Measurements from ENCODE around the gene HAGH. TPM values are rescaled to one million over a fixed set of nuclear protein-coding genes. Genes with fewer than 3 reads are reported as not detected.

Gene HAGH
- total and polyA plus RNA-seq, 9 of the 15 experiments (the other 6 are each of a cell fraction or from before 2014, with no cell fraction given): 0.46 to 35.1 (median 16.8) TPM

DNA sequence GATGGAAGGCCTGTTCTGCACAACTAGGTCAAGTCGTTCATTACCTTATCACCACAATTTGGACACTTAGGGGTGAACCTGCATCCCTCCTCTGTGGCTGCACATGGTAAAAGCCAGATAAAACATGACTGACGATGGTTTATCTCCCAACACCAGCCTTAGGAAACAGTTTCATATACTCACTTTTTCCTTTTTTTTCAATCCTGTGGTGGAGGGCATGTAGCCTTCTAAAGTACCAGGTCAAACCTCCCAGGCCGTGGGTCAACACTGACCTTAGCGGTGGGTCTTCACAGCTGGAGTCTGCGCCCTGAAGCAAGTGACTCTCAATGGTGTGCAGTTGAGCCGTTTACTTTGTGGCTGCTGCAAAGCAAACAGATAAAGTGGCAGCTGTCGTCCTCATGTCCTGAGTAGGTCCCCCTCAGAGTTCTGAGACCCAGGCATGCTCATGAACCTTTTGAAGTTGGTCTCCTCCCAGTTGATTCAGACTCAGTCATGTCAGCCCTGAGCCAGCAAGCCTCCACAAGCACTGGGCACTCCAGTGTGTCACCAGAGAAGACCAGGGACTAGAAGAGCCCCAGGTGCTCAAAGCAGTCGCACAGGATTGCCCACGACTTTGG, 6.3 kb upstream of the HAGH start (continued):
- TF ChIP-seq HDAC2 (IDR thresholded peaks at IDR 0.05): peak; percentile 98
- TF ChIP-seq ZFPM2 (CRISPR knock-in tag; IDR thresholded peaks at IDR 0.05): no peak
- TF ChIP-seq ZNF253 (CRISPR knock-in tag; conservative IDR thresholded peaks at IDR 0.05): no peak
- no peak for TF ChIP-seq SIN3B (IDR thresholded peaks at IDR 0.05; ENCODE audit: low read depth)
- TF ChIP-seq TOE1 (IDR thresholded peaks at IDR 0.05; ENCODE audit: borderline replicate concordance): peak; percentile 77
- TF ChIP-seq TOE1 (CRISPR knock-in tag; IDR thresholded peaks at IDR 0.05; ENCODE audit: borderline replicate concordance, low read depth): no peak; the same call in 1 of the 2 replicates
- no peak for TF ChIP-seq BRCA1 (IDR thresholded peaks at IDR 0.05)
- no peak for TF ChIP-seq BRCA1 (CRISPR knock-in tag; IDR thresholded peaks at IDR 0.05)
- no peak for TF ChIP-seq ZNF134 (CRISPR knock-in tag; conservative IDR thresholded peaks at IDR 0.05)
- no peak for TF ChIP-seq ASH1L (IDR thresholded peaks at IDR 0.05; ENCODE audit: borderline replicate concordance, low read depth, partially characterized antibody)
- peak; percentile 83 for TF ChIP-seq MYNN (IDR thresholded peaks at IDR 0.05)
- no peak for TF ChIP-seq MYNN (CRISPR knock-in tag; IDR thresholded peaks at IDR 0.05)
- no peak for TF ChIP-seq POU5F1 (IDR thresholded peaks at IDR 0.05; ENCODE audit: borderline replicate concordance, low read depth, low read length, partially characterized antibody)
- TF ChIP-seq CEBPB (tag; IDR thresholded peaks at IDR 0.05): no peak
- TF ChIP-seq BRD9 (IDR thresholded peaks at IDR 0.05; ENCODE audit: low read depth, partially characterized antibody): no peak
- TF ChIP-seq TAF9B (IDR thresholded peaks at IDR 0.05; ENCODE audit: partially characterized antibody): peak; percentile 16
- no peak for TF ChIP-seq STAG1 (CRISPR knock-in tag; IDR thresholded peaks at IDR 0.05; ENCODE audit: borderline replicate concordance)
- TF ChIP-seq PCBP2 (IDR thresholded peaks at IDR 0.05; ENCODE audit: low read depth, low read length, poor library complexity, severe bottlenecking): no peak
- peak; percentile 83 for TF ChIP-seq L3MBTL2 (IDR thresholded peaks at IDR 0.05)
- TF ChIP-seq KDM1A (IDR thresholded peaks at IDR 0.05): peak; percentile 99
- TF ChIP-seq ZSCAN32 (CRISPR knock-in tag; IDR thresholded peaks at IDR 0.05): no peak
- TF ChIP-seq BHLHE40 (IDR thresholded peaks at IDR 0.05; ENCODE audit: low read length): peak; percentile 77; the same call in 1 of the 2 replicates
- no peak for TF ChIP-seq SLC30A9 (CRISPR knock-in tag; IDR thresholded peaks at IDR 0.05)
- TF ChIP-seq, protein P1, sequence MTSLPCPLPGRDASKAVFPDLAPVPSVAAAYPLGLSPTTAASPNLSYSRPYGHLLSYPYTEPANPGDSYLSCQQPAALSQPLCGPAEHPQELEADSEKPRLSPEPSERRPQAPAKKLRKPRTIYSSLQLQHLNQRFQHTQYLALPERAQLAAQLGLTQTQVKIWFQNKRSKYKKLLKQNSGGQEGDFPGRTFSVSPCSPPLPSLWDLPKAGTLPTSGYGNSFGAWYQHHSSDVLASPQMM (CRISPR knock-in tag; IDR thresholded peaks at IDR 0.05): no peak
- TF ChIP-seq HOXB6 (CRISPR knock-in tag; IDR thresholded peaks at IDR 0.05; ENCODE audit: borderline replicate concordance): no peak
- no peak for TF ChIP-seq HMG20B (CRISPR knock-in tag; IDR thresholded peaks at IDR 0.05)
- TF ChIP-seq ZNF445 (CRISPR knock-in tag; IDR thresholded peaks at IDR 0.05; ENCODE audit: low read depth): no peak
- TF ChIP-seq, protein P2, sequence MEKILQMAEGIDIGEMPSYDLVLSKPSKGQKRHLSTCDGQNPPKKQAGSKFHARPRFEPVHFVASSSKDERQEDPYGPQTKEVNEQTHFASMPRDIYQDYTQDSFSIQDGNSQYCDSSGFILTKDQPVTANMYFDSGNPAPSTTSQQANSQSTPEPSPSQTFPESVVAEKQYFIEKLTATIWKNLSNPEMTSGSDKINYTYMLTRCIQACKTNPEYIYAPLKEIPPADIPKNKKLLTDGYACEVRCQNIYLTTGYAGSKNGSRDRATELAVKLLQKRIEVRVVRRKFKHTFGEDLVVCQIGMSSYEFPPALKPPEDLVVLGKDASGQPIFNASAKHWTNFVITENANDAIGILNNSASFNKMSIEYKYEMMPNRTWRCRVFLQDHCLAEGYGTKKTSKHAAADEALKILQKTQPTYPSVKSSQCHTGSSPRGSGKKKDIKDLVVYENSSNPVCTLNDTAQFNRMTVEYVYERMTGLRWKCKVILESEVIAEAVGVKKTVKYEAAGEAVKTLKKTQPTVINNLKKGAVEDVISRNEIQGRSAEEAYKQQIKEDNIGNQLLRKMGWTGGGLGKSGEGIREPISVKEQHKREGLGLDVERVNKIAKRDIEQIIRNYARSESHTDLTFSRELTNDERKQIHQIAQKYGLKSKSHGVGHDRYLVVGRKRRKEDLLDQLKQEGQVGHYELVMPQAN (IDR thresholded peaks at IDR 0.05; ENCODE audit: borderline replicate concordance): no peak
- TF ChIP-seq ZNF830 (CRISPR knock-in tag; IDR thresholded peaks at IDR 0.05): no peak
- TF ChIP-seq RB1 (IDR thresholded peaks at IDR 0.05; ENCODE audit: low read depth): no peak
- no peak for TF ChIP-seq SIRT6 (IDR thresholded peaks at IDR 0.05; ENCODE audit: low read depth, low read length)
- no peak for TF ChIP-seq HDAC8 (tag; IDR thresholded peaks at IDR 0.05)

Data from K562 (cell line).